Astrocyte (in vitro differentiated cells and primary cell): Measurements from ENCODE around the gene MYL3.

Experiments
- EZH2 ChIP-seq: IDR thresholded peaks from 2 replicates; pipeline ENCODE4 v1.6.1; 2012; ENCODE audit warnings: mild to moderate bottlenecking, low read length, inconsistent platforms; ENCODE audit not compliant: insufficient read depth
- TF ChIP-seq, protein P1 (sequence below): IDR thresholded peaks from 2 replicates; pipeline ENCODE4 v1.5.1; 2011; ENCODE audit warnings: low read depth, mild to moderate bottlenecking, inconsistent platforms, low read length, moderate library complexity; ENCODE audit not compliant: insufficient read depth

DNA sequence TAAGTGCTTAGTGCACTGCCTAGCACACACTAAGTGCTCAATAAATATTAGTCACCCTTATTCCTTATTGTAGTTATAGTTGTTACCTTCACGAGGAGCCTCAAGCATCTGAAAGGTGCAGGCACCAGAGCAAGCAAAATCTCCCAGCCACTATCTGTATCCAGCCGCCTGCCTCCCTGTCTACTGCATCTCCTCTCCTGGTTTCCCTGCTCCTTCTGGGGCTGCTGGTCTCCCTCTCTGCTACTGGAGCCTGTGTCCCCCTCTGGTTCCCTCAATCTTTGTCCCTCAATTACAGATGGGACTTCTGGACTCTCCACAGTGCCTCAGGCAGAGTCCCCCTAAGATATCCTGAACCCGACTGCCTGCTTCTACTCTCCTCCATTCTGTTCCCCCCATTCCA is 18.8 kb downstream of the MYL3 start:
- TF ChIP-seq EZH2 = no peak
- TF ChIP-seq, protein P1, sequence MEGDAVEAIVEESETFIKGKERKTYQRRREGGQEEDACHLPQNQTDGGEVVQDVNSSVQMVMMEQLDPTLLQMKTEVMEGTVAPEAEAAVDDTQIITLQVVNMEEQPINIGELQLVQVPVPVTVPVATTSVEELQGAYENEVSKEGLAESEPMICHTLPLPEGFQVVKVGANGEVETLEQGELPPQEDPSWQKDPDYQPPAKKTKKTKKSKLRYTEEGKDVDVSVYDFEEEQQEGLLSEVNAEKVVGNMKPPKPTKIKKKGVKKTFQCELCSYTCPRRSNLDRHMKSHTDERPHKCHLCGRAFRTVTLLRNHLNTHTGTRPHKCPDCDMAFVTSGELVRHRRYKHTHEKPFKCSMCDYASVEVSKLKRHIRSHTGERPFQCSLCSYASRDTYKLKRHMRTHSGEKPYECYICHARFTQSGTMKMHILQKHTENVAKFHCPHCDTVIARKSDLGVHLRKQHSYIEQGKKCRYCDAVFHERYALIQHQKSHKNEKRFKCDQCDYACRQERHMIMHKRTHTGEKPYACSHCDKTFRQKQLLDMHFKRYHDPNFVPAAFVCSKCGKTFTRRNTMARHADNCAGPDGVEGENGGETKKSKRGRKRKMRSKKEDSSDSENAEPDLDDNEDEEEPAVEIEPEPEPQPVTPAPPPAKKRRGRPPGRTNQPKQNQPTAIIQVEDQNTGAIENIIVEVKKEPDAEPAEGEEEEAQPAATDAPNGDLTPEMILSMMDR = no peak
